ENCODE data around the gene TXLNB.
A peak's percentile ranks its signal among the peaks of the same experiment; 100 is the strongest.

TXLNB gene

DNA sequence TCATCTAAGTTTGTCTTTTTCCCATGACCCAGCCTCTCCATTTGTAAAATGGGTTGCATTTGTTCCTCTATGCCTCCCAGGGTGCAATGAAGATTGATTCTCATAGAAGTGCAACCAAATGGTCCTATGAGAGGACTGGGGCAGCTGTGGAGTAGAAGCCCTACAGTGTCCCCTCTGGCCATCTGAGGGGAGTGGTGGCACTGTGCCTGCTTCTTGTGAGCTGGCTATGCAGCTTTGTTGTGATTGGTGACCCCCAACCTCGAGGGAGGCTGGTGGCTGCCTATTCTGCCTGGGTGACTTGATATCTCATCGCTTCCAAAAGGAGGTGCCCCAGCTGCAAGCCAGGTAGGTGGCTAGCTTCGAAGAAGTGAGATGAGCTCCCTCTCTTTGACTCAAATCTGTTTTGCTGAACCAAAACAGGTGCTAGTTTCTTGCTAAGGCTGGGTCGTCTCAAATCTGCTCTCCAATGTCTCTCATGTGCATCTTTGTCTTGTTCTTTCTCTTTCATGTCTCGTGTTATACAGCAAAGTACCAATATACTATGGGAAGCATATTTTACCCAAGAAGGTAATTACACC is 33.9 kb downstream of the TXLNB start:
- Histone ChIP-seq H3K4me3 (no peak overlapping the region), H3K27ac (no peak overlapping the region)

DNA sequence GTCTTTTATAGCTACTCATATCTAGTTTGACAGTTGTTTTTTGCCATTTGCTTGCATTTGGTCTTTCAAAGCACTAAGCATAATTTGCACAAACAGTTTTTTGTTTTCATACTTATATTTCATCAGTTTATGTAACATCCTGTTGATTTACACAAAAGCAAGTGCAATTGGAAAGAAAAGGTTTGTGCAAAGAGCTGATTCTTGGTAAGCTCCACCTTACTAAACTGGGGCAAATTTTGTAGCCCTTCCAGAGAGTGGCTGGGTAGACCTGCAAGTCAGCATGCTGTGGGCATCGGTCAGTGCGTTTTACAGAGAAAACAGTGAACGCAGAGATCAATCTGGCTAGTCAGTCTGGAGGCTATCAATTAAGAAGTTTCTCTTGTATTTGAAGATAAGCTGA is 34.5 kb downstream of the TXLNB start:
- no peak for DNase-seq (ENCODE audit: low spot score)
- Histone ChIP-seq H3K4me3 (no peak overlapping the region), H3K27ac (no peak overlapping the region)
- TF ChIP-seq, protein P1, sequence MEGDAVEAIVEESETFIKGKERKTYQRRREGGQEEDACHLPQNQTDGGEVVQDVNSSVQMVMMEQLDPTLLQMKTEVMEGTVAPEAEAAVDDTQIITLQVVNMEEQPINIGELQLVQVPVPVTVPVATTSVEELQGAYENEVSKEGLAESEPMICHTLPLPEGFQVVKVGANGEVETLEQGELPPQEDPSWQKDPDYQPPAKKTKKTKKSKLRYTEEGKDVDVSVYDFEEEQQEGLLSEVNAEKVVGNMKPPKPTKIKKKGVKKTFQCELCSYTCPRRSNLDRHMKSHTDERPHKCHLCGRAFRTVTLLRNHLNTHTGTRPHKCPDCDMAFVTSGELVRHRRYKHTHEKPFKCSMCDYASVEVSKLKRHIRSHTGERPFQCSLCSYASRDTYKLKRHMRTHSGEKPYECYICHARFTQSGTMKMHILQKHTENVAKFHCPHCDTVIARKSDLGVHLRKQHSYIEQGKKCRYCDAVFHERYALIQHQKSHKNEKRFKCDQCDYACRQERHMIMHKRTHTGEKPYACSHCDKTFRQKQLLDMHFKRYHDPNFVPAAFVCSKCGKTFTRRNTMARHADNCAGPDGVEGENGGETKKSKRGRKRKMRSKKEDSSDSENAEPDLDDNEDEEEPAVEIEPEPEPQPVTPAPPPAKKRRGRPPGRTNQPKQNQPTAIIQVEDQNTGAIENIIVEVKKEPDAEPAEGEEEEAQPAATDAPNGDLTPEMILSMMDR (IDR thresholded peaks at IDR 0.05) = no peak

More for the DNA sequence above, 33.9 kb downstream of the TXLNB start:
- DNase-seq (ENCODE audit: low spot score) = no peak
- TF ChIP-seq, protein P1 (IDR thresholded peaks at IDR 0.05) = no peak

DNA sequence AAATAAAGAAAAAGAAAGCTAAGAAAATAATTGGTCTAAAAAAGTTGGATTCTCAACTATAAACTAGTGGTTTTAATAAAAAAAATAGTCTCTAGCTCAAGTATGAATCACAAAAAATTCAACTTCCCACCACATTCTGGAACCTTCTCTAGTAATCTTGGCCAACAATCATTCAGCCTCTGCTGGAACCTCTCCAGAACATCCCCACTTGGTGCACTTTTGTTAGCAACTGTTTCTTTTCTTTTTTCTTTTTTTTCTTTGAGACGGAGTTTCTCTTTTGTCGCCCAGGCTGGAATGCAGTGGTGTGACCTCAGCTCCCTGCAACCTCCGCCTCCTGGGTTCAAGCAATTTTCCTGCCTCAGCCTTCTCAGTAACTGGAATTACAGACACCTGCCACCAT is 35.7 kb downstream of the TXLNB start:
- TF ChIP-seq, protein P1 (IDR thresholded peaks at IDR 0.05) = no peak
- DNase-seq (ENCODE audit: low spot score) = no peak
- no peak overlapping the region for H3K4me3 ChIP-seq
- H3K27ac ChIP-seq = peak overlapping the region in 1 of 2 donors; percentile 51

DNA sequence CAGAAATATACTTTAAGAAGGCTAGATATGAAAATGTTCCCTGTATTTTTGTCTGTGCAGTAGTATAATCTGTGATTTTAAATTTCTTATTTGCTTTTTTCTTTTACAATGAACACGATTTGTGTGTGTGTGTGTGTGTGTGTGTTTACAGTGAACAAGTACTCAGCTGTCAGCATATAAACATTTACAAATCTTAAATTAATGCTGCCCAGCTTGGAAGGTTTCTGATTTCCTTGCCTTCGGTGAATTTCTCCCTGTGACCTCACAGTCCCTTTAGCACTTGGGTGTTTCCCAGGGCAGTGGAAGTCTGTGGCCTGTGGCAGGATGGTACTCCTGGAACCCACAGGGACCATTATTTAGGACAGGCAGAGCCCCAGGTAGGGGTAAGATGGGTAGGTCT is 37.6 kb downstream of the TXLNB start:
- H3K4me3 ChIP-seq = no peak overlapping the region
- no peak overlapping the region for H3K27ac ChIP-seq
- DNase-seq (ENCODE audit: low spot score) = no peak
- TF ChIP-seq, protein P1 (IDR thresholded peaks at IDR 0.05) = no peak

DNA sequence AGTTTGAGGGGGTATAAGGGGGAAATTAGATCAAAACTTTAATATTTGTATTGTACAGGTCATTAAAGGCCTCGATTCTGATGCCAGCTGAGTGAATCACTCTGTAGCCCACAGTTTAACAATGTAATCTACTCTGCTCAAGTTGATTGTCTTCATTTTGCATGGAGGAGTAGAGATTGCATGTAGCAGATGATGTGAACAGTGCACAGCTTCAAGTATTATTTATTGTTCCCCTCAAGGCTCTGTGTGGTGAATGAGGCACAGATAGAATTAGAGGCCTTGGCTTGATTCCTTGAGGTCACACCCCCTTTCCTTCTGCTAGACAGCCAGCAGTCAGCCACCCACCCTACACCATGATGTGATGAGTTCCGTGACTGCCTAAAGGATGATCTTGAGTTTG is 38.1 kb downstream of the TXLNB start:
- Histone ChIP-seq H3K27ac (no peak overlapping the region), H3K4me3 (no peak overlapping the region)
- DNase-seq (ENCODE audit: low spot score) = no peak
- TF ChIP-seq, protein P1 (IDR thresholded peaks at IDR 0.05) = no peak

DNA sequence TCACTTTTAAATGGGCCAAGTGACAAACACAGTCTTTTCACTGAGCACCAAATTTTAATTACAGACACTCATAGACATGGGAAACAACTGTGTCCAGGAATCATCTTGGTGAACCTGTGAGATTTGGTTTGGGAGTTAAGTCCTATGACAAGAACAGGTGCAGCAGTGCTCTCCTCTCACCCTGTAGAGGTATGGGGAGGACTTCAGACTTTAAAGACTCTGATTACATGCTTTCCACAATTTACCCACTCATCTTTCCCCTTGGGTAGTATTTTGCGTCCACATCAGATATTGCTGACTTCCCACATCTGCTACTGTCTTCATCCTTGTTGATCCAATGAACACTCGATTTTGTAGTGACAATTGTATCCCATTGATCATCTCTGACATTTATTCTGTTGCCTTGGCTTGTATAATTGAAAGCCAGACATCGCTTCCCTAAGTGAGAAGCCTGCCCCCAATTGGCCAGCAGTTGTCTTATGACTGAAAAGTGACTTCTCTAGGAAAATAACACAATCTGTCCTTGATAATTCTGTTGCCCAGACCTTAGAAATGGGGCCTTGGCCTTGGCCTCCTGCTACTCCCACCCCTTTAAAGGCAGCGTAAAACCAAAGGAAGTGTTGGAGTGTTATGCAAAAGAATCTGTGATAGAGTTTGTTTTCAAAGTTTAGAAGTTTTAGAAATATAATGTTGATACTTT is 40.0 kb downstream of the TXLNB start:
- H3K27ac ChIP-seq = peak overlapping the region in 1 of 2 donors; percentile 40
- DNase-seq (ENCODE audit: low spot score) = no peak
- TF ChIP-seq, protein P1 (IDR thresholded peaks at IDR 0.05) = no peak
- H3K4me3 ChIP-seq = peak overlapping the region; percentile 7
